Epithelial cell of esophagus (primary cell): ENCODE results near the gene PDK2.
A peak's percentile ranks its signal among the peaks of the same experiment; 100 is the strongest.

ENCODE experiments used
- DNase-seq: peaks from one replicate; pipeline ENCODE4 v3.0.0; 2010; ENCODE audit warnings: low read depth
- H3K4me3 ChIP-seq: 2 replicates; pipeline ENCODE4 v1.5.1; 2011; ENCODE audit warnings: mild to moderate bottlenecking, low read length, control low read depth
- CTCF ChIP-seq: IDR thresholded peaks from 2 replicates; pipeline ENCODE4 v1.5.1; 2011; ENCODE audit warnings: low read depth, mild to moderate bottlenecking, low read length, control low read depth, inconsistent platforms; ENCODE audit not compliant: insufficient read depth; ENCODE audit errors: missing control alignments

The PDK2 gene

GRCh38 chr17:50135316-50136095, 40.4 kb downstream of the PDK2 start:
- no peak for TF ChIP-seq CTCF
- no peak overlapping the region for H3K4me3 ChIP-seq
- DNase-seq = no peak

GRCh38 chr17:50136096-50136687, 41.0 kb downstream of the PDK2 start:
- no peak for DNase-seq
- TF ChIP-seq CTCF = no peak
- no peak overlapping the region for H3K4me3 ChIP-seq

GRCh38 chr17:50137042-50137441, 41.9 kb downstream of the PDK2 start:
- no peak for TF ChIP-seq CTCF
- no peak for DNase-seq

GRCh38 chr17:50139185-50139783, 44.1 kb downstream of the PDK2 start:
- H3K4me3 ChIP-seq = no peak overlapping the region
- DNase-seq = no peak
- no peak for TF ChIP-seq CTCF

More at GRCh38 chr17:50137042-50137441, 41.9 kb downstream of the PDK2 start:
- H3K4me3 ChIP-seq = no peak overlapping the region

- no peak overlapping the region for H3K4me3 ChIP-seq
- peak; percentile 89 for TF ChIP-seq CTCF
- peak; percentile 81 for DNase-seq
Measured at GRCh38 chr17:50139950-50140885, 45.1 kb downstream of the PDK2 start.

- no peak for TF ChIP-seq CTCF
- H3K4me3 ChIP-seq = no peak overlapping the region
- no peak for DNase-seq
Measured at GRCh38 chr17:50141026-50141744, 46.0 kb downstream of the PDK2 start.
